Activated CD8-positive, alpha-beta memory T cell treated with anti-CD3 and anti-CD28 coated beads for 4 hours (primary cell): Measurements from ENCODE around the gene CXorf58.
"Not testable (repeated sequence)": the region's sequence is repeated elsewhere in the genome, so short reads cannot be mapped to it uniquely, and the experiment has no call there.

ENCODE experiments used
- DNase-seq, 2 donors: peaks; one replicate each; pipeline ENCODE4 v3.0.0-alpha.2; 2020; ENCODE audit warnings: low read depth in 2 of 2

Gene CXorf58

GRCh38 chrX:23907498-23908218, at the start of gene CXorf58, which contains the start of gene APOO:
CXorf58 (plus strand) TSS chrX:23908006; CDS start chrX:23910303, 2,297 bp downstream.
APOO (minus strand) TSS chrX:23907938; CDS start chrX:23907702, 236 bp downstream.
- DNase-seq = peak; percentile 79 to 84

GRCh38 chrX:23859238-23859637, 48.6 kb upstream of the CXorf58 start:
- not testable (repeated sequence) for DNase-seq

GRCh38 chrX:23861215-23861896, 46.5 kb upstream of the CXorf58 start:
- no peak for DNase-seq

GRCh38 chrX:23861952-23862351, 45.9 kb upstream of the CXorf58 start:
- not testable (repeated sequence) for DNase-seq

GRCh38 chrX:23864742-23865326, 43.0 kb upstream of the CXorf58 start:
- no peak for DNase-seq

- DNase-seq = no peak
These were observed 37.8 kb upstream of the CXorf58 start for GRCh38 chrX:23870041-23870440.

- DNase-seq = no peak
These were observed 35.8 kb upstream of the CXorf58 start for GRCh38 chrX:23871905-23872546.

GRCh38 chrX:23879380-23880090, 28.3 kb upstream of the CXorf58 start:
- no peak for DNase-seq

GRCh38 chrX:23883737-23884354, 24.0 kb upstream of the CXorf58 start:
- DNase-seq = no peak

GRCh38 chrX:23884427-23885024, 23.3 kb upstream of the CXorf58 start:
- no peak for DNase-seq

GRCh38 chrX:23885803-23886202, 22.0 kb upstream of the CXorf58 start:
- DNase-seq = no peak

GRCh38 chrX:23887451-23887850, 20.4 kb upstream of the CXorf58 start:
- no peak for DNase-seq

- DNase-seq = no peak
These were observed 19.9 kb upstream of the CXorf58 start for GRCh38 chrX:23887918-23888317.

GRCh38 chrX:23888887-23889501, 18.8 kb upstream of the CXorf58 start:
- DNase-seq = no peak

- DNase-seq = no peak
These were observed 16.9 kb upstream of the CXorf58 start for GRCh38 chrX:23890933-23891332.

- DNase-seq = not testable (repeated sequence)
These were observed 12.8 kb upstream of the CXorf58 start for GRCh38 chrX:23894993-23895392.

GRCh38 chrX:23896539-23896938, 11.3 kb upstream of the CXorf58 start:
- DNase-seq = not testable (repeated sequence)

- no peak for DNase-seq
These were observed 10.8 kb upstream of the CXorf58 start for GRCh38 chrX:23896981-23897380.

GRCh38 chrX:23898412-23898959, 9.3 kb upstream of the CXorf58 start:
- DNase-seq = no peak

- no peak for DNase-seq
These were observed 7.5 kb upstream of the CXorf58 start for GRCh38 chrX:23900220-23900797.
